HepG2 (cell line): ENCODE measurements around the gene CACNA1C. TPM values are rescaled to one million over a fixed set of nuclear protein-coding genes. Genes with fewer than 3 reads are reported as not detected.

Experiments used
- ATAC-seq: fragments of 200-7000 bp; cut with Tn5 transposase; 3 replicates; pipeline ENCODE4 v1.9.1; 2020; ENCODE audit warnings: mild to moderate bottlenecking, moderate library complexity
- BruUV-seq: library from RNA; stranded (reverse); fragments of 400-500 nt; replicated peaks from 2 replicates; lab custom pipeline; 2021; lab: Mats Ljungman, UMichigan
- CTCF ChIA-PET: fragments of 300-600 bp; formaldehyde crosslinking; extraction: SDS; loops from one replicate; lab custom pipeline; 2021; ENCODE audit warnings: low total read pairs, inconsistent platforms, low intra/inter-chr PET ratio; lab: Yijun Ruan, JAX
- POLR2A ChIA-PET: fragments of 350-600 bp; sonication (Branson Sonifier 250); formaldehyde crosslinking; loops from one replicate; lab custom pipeline; 2020; ENCODE audit warnings: antibody characterized with exemption, inconsistent platforms; lab: Yijun Ruan, JAX
- DNase-seq: peaks from one replicate; pipeline ENCODE4 v3.0.0-alpha.2; 2015; ENCODE audit warnings: low spot score
- FAIRE-seq: peaks from 3 replicates; lab custom pipeline; 2011; peaks lifted over from hg19 to GRCh38; lab: Jason Lieb, UNC
- H2AFZ ChIP-seq: one replicate; pipeline ENCODE4 v1.6.1; 2011; ENCODE audit warnings: low read length, inconsistent platforms
- H3K27ac ChIP-seq: fragments of 300-600 bp; 3 replicates; pipeline ENCODE4 v1.8.0; 2011; ENCODE audit warnings: mixed run types, mild to moderate bottlenecking, mixed read lengths, low read length, inconsistent platforms; ENCODE audit not compliant: insufficient read depth; ENCODE audit errors: extremely low read length
- H3K27me3 ChIP-seq, 2 experiments: fragments of 200-600 bp in 1 of 2; 2 replicates in 1 of 2; 3 replicates in 1 of 2; pipeline versions ENCODE4 v1.6.0 to v1.8.0; 2011; ENCODE audit warnings: low read length in 2 of 2, mild to moderate bottlenecking in 2 of 2, moderate library complexity in 2 of 2, inconsistent platforms in 1 of 2; ENCODE audit not compliant: insufficient read depth in 2 of 2, control insufficient read depth in 1 of 2
- H3K36me3 ChIP-seq, 2 experiments: fragments of 200-600 bp in 1 of 2; replicated peaks in 1 of 2; 2 replicates in 1 of 2; 3 replicates in 1 of 2; pipeline versions ENCODE4 v1.5.1 to v1.8.0; 2011; ENCODE audit warnings: low read length in 2 of 2, inconsistent platforms in 1 of 2; ENCODE audit not compliant: insufficient read depth in 2 of 2, control insufficient read depth in 1 of 2
- H3K4me1 ChIP-seq: 2 replicates; pipeline ENCODE4 v1.5.1; 2012; ENCODE audit warnings: low read length, inconsistent platforms; ENCODE audit not compliant: insufficient read depth
- H3K4me2 ChIP-seq: 2 replicates; pipeline ENCODE4 v1.6.0; 2011; ENCODE audit warnings: low read depth, low read length, inconsistent platforms
- H3K4me3 ChIP-seq, 3 experiments: fragments of 200-600 bp in 1 of 3; sonication (generic), shearing (Covaris generic) in 1 of 3; replicated peaks in 1 of 3; 2 replicates each; pipeline ENCODE4 v1.5.1; 2011 to 2016; ENCODE audit warnings: low read length in 3 of 3, inconsistent platforms in 2 of 3, low read depth in 2 of 3, mild to moderate bottlenecking in 2 of 3, control low read depth in 1 of 3, mixed read lengths in 1 of 3; ENCODE audit not compliant: insufficient read depth in 1 of 3
- H3K79me2 ChIP-seq: one replicate; pipeline ENCODE4 v1.6.1; 2011; ENCODE audit warnings: low read length, inconsistent platforms; ENCODE audit not compliant: insufficient read depth
- H3K9ac ChIP-seq: 2 replicates; pipeline ENCODE4 v1.6.0; 2011; ENCODE audit warnings: mild to moderate bottlenecking, low read depth, low read length, inconsistent platforms; ENCODE audit not compliant: insufficient read depth
- H3K9me3 ChIP-seq: 2 replicates; pipeline ENCODE4 v1.5.1; 2012; ENCODE audit warnings: mild to moderate bottlenecking, low read length
- H4K20me1 ChIP-seq: 2 replicates; pipeline ENCODE4 v1.6.0; 2011; ENCODE audit warnings: inconsistent platforms, mild to moderate bottlenecking, low read length, moderate library complexity; ENCODE audit not compliant: insufficient read depth
- ARID2 ChIP-seq: sonication (generic); formaldehyde crosslinking; IDR thresholded peaks from 2 replicates; pipeline ENCODE4 v1.8.1; 2022; ENCODE audit warnings: mild to moderate bottlenecking, missing genetic modification reagents, borderline replicate concordance
- CHD2 ChIP-seq: IDR thresholded peaks from 2 replicates; pipeline ENCODE4 v1.6.1; 2011; ENCODE audit warnings: low read depth, low read length, improper control_type of control experiment
- PCBP1 ChIP-seq: fragments of 200-400 bp; formaldehyde crosslinking; IDR thresholded peaks from 2 replicates; pipeline ENCODE4 v1.6.1; 2017; ENCODE audit warnings: mild to moderate bottlenecking, low read depth, low read length, borderline replicate concordance
- PHF8 ChIP-seq: sonication (generic); formaldehyde crosslinking; IDR thresholded peaks from 2 replicates; pipeline ENCODE4 v1.5.0; 2020; ENCODE audit warnings: missing genetic modification reagents
- SIX1 ChIP-seq: sonication (generic); formaldehyde crosslinking; IDR thresholded peaks from 2 replicates; pipeline ENCODE4 v1.4.0; 2020; ENCODE audit warnings: missing genetic modification reagents, borderline replicate concordance
- SSRP1 ChIP-seq: IDR thresholded peaks from 2 replicates; pipeline ENCODE4 v1.6.1; 2016; ENCODE audit warnings: control low read depth
- XRCC5 ChIP-seq: fragments of 200-400 bp; formaldehyde crosslinking; optimal IDR thresholded peaks from 2 replicates; pipeline ENCODE3; 2017; ENCODE audit warnings: mild to moderate bottlenecking, low read length
- ZBTB20 ChIP-seq: sonication (generic); formaldehyde crosslinking; IDR thresholded peaks from 2 replicates; pipeline ENCODE4 v1.8.1; 2023; ENCODE audit warnings: missing genetic modification reagents, low read depth, mild to moderate bottlenecking, borderline replicate concordance
- ZNF3 ChIP-seq: IDR thresholded peaks from 2 replicates; pipeline ENCODE4 v1.7.0; 2017; ENCODE audit warnings: inconsistent platforms
- ZNF546 ChIP-seq: sonication (generic); formaldehyde crosslinking; conservative IDR thresholded peaks from 2 replicates; pipeline ENCODE4 v1.8.1; 2023; ENCODE audit warnings: mild to moderate bottlenecking, missing genetic modification reagents
- ZNF782 ChIP-seq: sonication (generic); formaldehyde crosslinking; IDR thresholded peaks from 2 replicates; pipeline ENCODE4 v1.4.0; 2020; ENCODE audit warnings: missing genetic modification reagents, mild to moderate bottlenecking, borderline replicate concordance
- WGBS: methylation state at CpG from one replicate; pipeline ENCODE4 v1.1.6; 2017; ENCODE audit warnings: low lambda C conversion rate; 5-methylcytosine and 5-hydroxymethylcytosine counted together
- in situ Hi-C: cut with HindIII; loops from 2 replicates; pipeline ENCODE4 v1.10.0; 2017; ENCODE audit warnings: low pct_unique_long_range_greater_than_20kb; ENCODE audit not compliant: extremely low pct_ligation_motif_present
- intact Hi-C: fragments of 100-400 bp; cut with micrococcal nuclease; formaldehyde crosslinking; loops from one replicate; pipeline ENCODE4 v1.10.0; 2022; ENCODE audit not compliant: unreplicated experiment
- polyA plus RNA-seq, 8 experiments: library from polyadenylated mRNA; depleted of rRNA in 3 of 8; stranded (reverse) in 7 of 8; unstranded in 1 of 8; fragments of >200 nt; fragmentation: Illumina TruSeq in 4 of 8; extraction: Trizol in 4 of 8; gene quantifications; 2 replicates each; pipeline versions ENCODE4 v1.2.1 to v1.2.3, GENCODE V29; 2011 to 2016; ENCODE audit warnings: low read depth in 4 of 8, missing spikeins in 1 of 8, mixed read lengths in 1 of 8; ENCODE audit not compliant: insufficient read depth in 1 of 8
- total RNA-seq, 5 experiments: library from RNA; depleted of rRNA; stranded (reverse); fragments of >200 nt; fragmentation: Illumina TruSeq; extraction: Trizol; gene quantifications; 2 replicates each; pipeline ENCODE4 v1.2.3, GENCODE V29; 2016; ENCODE audit warnings: low read depth in 1 of 5
- TF ChIP-seq, protein P1 (sequence below): sonication (generic); formaldehyde crosslinking; IDR thresholded peaks from 2 replicates; pipeline ENCODE4 v1.4.0; 2020; ENCODE audit warnings: missing genetic modification reagents
- TF ChIP-seq, protein P2 (sequence below): sonication (generic); formaldehyde crosslinking; IDR thresholded peaks from 2 replicates; pipeline ENCODE4 v1.8.1; 2022; ENCODE audit warnings: mild to moderate bottlenecking, missing genetic modification reagents
- TF ChIP-seq, protein P3 (sequence below): sonication (generic); formaldehyde crosslinking; IDR thresholded peaks from 2 replicates; pipeline ENCODE4 v1.4.0; 2020; ENCODE audit warnings: missing genetic modification reagents, low read depth, mild to moderate bottlenecking, borderline replicate concordance

Gene CACNA1C
- total and polyA plus RNA-seq, 2 of the 13 experiments (the other 11 are each of a cell fraction or from before 2014, with no cell fraction given), result not detected

DNA sequence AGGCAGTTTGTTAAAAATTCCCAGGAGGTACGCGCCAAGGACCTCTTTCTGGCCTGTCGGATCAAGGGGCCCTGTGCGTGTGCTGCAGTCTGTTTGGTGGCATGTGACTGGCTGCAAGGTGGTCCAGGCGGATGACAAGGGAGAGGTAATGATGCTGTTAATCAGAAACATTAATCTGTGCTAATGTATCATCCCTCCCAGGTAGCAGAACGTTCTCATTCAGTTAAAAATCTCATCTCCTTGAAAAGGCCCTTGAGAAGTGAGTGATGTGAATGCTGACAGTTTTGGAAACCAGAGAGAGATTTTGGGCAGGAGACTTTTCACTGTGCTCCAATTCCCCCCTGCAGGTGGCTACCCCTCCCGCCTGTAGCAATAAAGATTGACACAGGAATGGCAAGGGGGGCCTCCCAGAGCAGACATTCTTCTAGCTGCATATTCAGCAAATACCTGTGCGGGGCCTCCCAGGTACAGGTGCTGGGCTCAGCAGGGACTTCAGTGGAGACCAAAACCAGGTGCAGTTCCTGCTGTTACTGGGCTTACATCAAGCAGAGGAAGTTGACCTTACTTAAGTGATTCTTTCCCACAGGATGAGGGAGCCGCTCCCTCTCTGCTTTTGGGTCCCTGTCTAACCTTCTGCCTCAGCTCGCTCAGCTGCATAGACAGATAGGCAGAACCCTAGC, 364.8 kb downstream of the CACNA1C start:
- intact Hi-C loops (no loop called here), in situ Hi-C loops (no loop called here)
- BruUV-seq, result no TSS peak
- Histone ChIP-seq H3K79me2 (no peaks in the 10 kb centered on the region), H3K9me3 (no peaks in the 10 kb centered on the region), H3K27ac (no peak overlapping the region), H2AFZ (no peak overlapping the region), H3K36me3 (no peaks in the 10 kb centered on the region), H3K4me3 (no peak overlapping the region), H3K4me2 (no peak overlapping the region), H3K27me3 (peaks cover 5 to 62% of the 10 kb centered on the region in 2 experiments; a peak in 4 of 5 replicates), H3K4me1 (peaks cover 8% of the 10 kb centered on the region; the same call in 1 of the 2 replicates), H3K9ac (no peak overlapping the region), H4K20me1 (no peaks in the 10 kb centered on the region)
- TF ChIP-seq ZNF782 (CRISPR knock-in tag) (no peak), ARID2 (CRISPR knock-in tag) (no peak), SIX1 (CRISPR knock-in tag) (no peak), CHD2 (no peak), ZBTB20 (CRISPR knock-in tag) (no peak), ZNF546 (no peak), PHF8 (CRISPR knock-in tag) (no peak), ZNF3 (no peak), SSRP1 (CRISPR knock-in tag) (no peak), PCBP1 (no peak), XRCC5 (no peak)
- TF ChIP-seq, protein P1, sequence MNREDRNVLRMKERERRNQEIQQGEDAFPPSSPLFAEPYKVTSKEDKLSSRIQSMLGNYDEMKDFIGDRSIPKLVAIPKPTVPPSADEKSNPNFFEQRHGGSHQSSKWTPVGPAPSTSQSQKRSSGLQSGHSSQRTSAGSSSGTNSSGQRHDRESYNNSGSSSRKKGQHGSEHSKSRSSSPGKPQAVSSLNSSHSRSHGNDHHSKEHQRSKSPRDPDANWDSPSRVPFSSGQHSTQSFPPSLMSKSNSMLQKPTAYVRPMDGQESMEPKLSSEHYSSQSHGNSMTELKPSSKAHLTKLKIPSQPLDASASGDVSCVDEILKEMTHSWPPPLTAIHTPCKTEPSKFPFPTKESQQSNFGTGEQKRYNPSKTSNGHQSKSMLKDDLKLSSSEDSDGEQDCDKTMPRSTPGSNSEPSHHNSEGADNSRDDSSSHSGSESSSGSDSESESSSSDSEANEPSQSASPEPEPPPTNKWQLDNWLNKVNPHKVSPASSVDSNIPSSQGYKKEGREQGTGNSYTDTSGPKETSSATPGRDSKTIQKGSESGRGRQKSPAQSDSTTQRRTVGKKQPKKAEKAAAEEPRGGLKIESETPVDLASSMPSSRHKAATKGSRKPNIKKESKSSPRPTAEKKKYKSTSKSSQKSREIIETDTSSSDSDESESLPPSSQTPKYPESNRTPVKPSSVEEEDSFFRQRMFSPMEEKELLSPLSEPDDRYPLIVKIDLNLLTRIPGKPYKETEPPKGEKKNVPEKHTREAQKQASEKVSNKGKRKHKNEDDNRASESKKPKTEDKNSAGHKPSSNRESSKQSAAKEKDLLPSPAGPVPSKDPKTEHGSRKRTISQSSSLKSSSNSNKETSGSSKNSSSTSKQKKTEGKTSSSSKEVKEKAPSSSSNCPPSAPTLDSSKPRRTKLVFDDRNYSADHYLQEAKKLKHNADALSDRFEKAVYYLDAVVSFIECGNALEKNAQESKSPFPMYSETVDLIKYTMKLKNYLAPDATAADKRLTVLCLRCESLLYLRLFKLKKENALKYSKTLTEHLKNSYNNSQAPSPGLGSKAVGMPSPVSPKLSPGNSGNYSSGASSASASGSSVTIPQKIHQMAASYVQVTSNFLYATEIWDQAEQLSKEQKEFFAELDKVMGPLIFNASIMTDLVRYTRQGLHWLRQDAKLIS (CRISPR knock-in tag), result no peak
- TF ChIP-seq, protein P2, sequence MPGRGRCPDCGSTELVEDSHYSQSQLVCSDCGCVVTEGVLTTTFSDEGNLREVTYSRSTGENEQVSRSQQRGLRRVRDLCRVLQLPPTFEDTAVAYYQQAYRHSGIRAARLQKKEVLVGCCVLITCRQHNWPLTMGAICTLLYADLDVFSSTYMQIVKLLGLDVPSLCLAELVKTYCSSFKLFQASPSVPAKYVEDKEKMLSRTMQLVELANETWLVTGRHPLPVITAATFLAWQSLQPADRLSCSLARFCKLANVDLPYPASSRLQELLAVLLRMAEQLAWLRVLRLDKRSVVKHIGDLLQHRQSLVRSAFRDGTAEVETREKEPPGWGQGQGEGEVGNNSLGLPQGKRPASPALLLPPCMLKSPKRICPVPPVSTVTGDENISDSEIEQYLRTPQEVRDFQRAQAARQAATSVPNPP, result no peak
- TF ChIP-seq, protein P3, sequence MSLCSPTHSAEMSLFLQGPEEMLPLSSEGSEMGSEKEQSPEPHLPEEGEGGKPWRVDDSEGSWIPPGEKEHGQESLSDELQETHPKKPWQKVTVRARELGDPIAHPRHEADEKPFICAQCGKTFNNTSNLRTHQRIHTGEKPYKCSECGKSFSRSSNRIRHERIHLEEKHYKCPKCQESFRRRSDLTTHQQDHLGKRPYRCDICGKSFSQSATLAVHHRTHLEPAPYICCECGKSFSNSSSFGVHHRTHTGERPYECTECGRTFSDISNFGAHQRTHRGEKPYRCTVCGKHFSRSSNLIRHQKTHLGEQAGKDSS (CRISPR knock-in tag), result no peak
- 35% methylated on average over 7 of the region's 10 CpGs for WGBS
- FAIRE-seq (no peak), DNase-seq (no peak), ATAC-seq (no peak)
- POLR2A ChIA-PET, result no interaction called here
- CTCF ChIA-PET, result no interaction called here
